Osteocyte (in vitro differentiated cells): ENCODE results near the gene CLTRN. TPM values are rescaled to one million over a fixed set of nuclear protein-coding genes. Genes with fewer than 3 reads are reported as not detected.
"Not testable (repeated sequence)": the region's sequence is repeated elsewhere in the genome, so short reads cannot be mapped to it uniquely, and the experiment has no call there.

Experiments used
- DNase-seq: peaks from one replicate; pipeline ENCODE4 v3.0.0; 2021; ENCODE audit warnings: mixed read lengths; ENCODE audit not compliant: unreplicated experiment; ENCODE audit errors: extremely low spot score
- H3K27ac Mint-ChIP-seq: one replicate; pipeline ENCODE4 v1.8.0; 2021; ENCODE audit warnings: mild to moderate bottlenecking, mixed read lengths; ENCODE audit not compliant: unreplicated experiment
- H3K27me3 Mint-ChIP-seq: one replicate; pipeline ENCODE4 v1.8.0; 2021; ENCODE audit warnings: mixed read lengths; ENCODE audit not compliant: unreplicated experiment
- H3K36me3 Mint-ChIP-seq: one replicate; pipeline ENCODE4 v1.8.0; 2021; ENCODE audit warnings: mixed read lengths; ENCODE audit not compliant: unreplicated experiment
- H3K4me1 Mint-ChIP-seq: one replicate; pipeline ENCODE4 v1.8.0; 2021; ENCODE audit warnings: mixed read lengths; ENCODE audit not compliant: unreplicated experiment
- H3K4me3 Mint-ChIP-seq: one replicate; pipeline ENCODE4 v1.8.0; 2021; ENCODE audit warnings: mild to moderate bottlenecking, moderate library complexity, mixed read lengths; ENCODE audit not compliant: unreplicated experiment
- H3K9me3 Mint-ChIP-seq: one replicate; pipeline ENCODE4 v1.8.0; 2021; ENCODE audit warnings: mixed read lengths; ENCODE audit not compliant: unreplicated experiment
- CTCF ChIP-seq: fragments of 200-600 bp; sonication (generic); IDR thresholded peaks from 2 replicates; pipeline ENCODE4 v1.5.0; 2021; ENCODE audit warnings: antibody characterized with exemption, mild to moderate bottlenecking, moderate library complexity
- long read RNA-seq: library from polyadenylated mRNA; unstranded; transcript quantifications from one replicate; pipeline ENCODE4 v2.0.0, GENCODE V29; 2021
- total RNA-seq: library from RNA; stranded (reverse); gene quantifications from 2 replicates; pipeline ENCODE4 v1.2.1, GENCODE V29; 2021

CLTRN gene
- not detected in 2 replicates for total RNA-seq
- long read RNA-seq, result 0 reads

- Mint-ChIP-seq H3K4me3 (no peak within 1 kb of the TSS), H3K27me3 (peaks cover 41% of the 10 kb centered on the region), H3K9me3 (no peaks in the 10 kb centered on the region), H3K27ac (no peak within 1 kb of the TSS), H3K36me3 (no peaks in the 10 kb centered on the region), H3K4me1 (no peaks in the 10 kb centered on the region)
- DNase-seq, result no peak
- no peak for TF ChIP-seq CTCF
Measured at GRCh38 chrX:15664487-15665444, at the start of gene CLTRN. Gene CLTRN, minus strand, starts transcription at chrX:15664805. Its CDS starts 30 bp downstream, at chrX:15664775.

GRCh38 chrX:15704273-15704672 is 39.7 kb upstream of the CLTRN start:
- DNase-seq, H3K4me3 Mint-ChIP-seq, H3K27me3 Mint-ChIP-seq, H3K4me1 Mint-ChIP-seq, H3K27ac Mint-ChIP-seq, H3K9me3 Mint-ChIP-seq, H3K36me3 Mint-ChIP-seq: not testable (repeated sequence)

- not testable (repeated sequence) for H3K4me3 Mint-ChIP-seq, H3K27ac Mint-ChIP-seq, H3K36me3 Mint-ChIP-seq, H3K4me1 Mint-ChIP-seq, H3K27me3 Mint-ChIP-seq, H3K9me3 Mint-ChIP-seq, DNase-seq
Measured at GRCh38 chrX:15703809-15704208, 39.2 kb upstream of the CLTRN start.

- TF ChIP-seq CTCF, result no peak
- Mint-ChIP-seq H3K9me3 (no peaks in the 10 kb centered on the region), H3K36me3 (peaks cover 3% of the 10 kb centered on the region), H3K4me3 (no peak overlapping the region), H3K27ac (no peak overlapping the region), H3K4me1 (no peaks in the 10 kb centered on the region), H3K27me3 (peaks cover 6% of the 10 kb centered on the region)
- DNase-seq, result no peak
Measured at GRCh38 chrX:15702488-15703371, 38.1 kb upstream of the CLTRN start.

DNA sequence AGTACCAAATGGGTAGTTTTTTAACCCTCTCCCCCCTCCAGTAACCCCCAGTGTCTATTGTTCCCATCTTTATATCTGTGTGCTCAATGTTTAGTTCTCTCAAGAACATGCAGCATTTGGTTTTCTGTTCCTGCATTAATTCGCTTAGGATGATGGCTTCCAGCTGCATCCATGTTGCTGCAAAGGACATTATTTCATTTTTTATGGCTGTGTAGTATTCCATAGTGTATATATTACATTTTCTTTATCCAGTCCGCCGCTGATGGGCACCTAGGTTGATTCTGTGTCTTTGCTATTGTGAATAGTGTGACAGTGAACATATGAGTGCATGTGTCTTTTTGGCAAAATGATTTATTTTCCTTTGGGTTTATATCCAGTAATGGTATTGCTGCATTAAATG is 31.9 kb upstream of the CLTRN start:
- no peak overlapping the region for H3K4me3 Mint-ChIP-seq
- no peaks in the 10 kb centered on the region for H3K4me1 Mint-ChIP-seq
- no peaks in the 10 kb centered on the region for H3K9me3 Mint-ChIP-seq
- peaks cover 6% of the 10 kb centered on the region for H3K27me3 Mint-ChIP-seq
- no peak overlapping the region for H3K27ac Mint-ChIP-seq
- no peak for DNase-seq
- peaks cover 8% of the 10 kb centered on the region for H3K36me3 Mint-ChIP-seq
- TF ChIP-seq CTCF, result no peak
